Caki2 (cell line): ENCODE results near the gene AREG. TPM values are rescaled to one million over a fixed set of nuclear protein-coding genes. Genes with fewer than 3 reads are reported as not detected.

ENCODE experiments used
- DNase-seq: peaks from one replicate; pipeline ENCODE4 v3.0.0-alpha.2; 2015; ENCODE audit warnings: low read depth
- in situ Hi-C: cut with HindIII; loops from 2 replicates; pipeline ENCODE4 v1.10.0; 2016; ENCODE audit warnings: low sequenced_read_pairs, low pct_unique_long_range_greater_than_20kb, mixed read lengths
- total RNA-seq: library from RNA; depleted of rRNA; stranded (reverse); fragments of >200 nt; shearing (Covaris generic); gene quantifications from 2 replicates; pipeline ENCODE4 v1.2.3, GENCODE V29; 2014; ENCODE audit warnings: low replicate concordance

The AREG gene
- total RNA-seq, 1 experiment from 2014 or later = 30.6 TPM

GRCh38 chr4:74453829-74454742 lies 9.2 kb downstream of the AREG start:
- DNase-seq = no peak
- in situ Hi-C loops = no loop called here

GRCh38 chr4:74455361-74456055 lies 10.6 kb downstream of the AREG start:
- in situ Hi-C loops = no loop called here

GRCh38 chr4:74456056-74456744 lies 11.3 kb downstream of the AREG start:
- in situ Hi-C loops = no loop called here
- no peak for DNase-seq

More at GRCh38 chr4:74455361-74456055, 10.6 kb downstream of the AREG start:
- no peak for DNase-seq

GRCh38 chr4:74456849-74457395 lies 12.0 kb downstream of the AREG start:
- in situ Hi-C loops = no loop called here
- DNase-seq = no peak

- DNase-seq = no peak
- in situ Hi-C loops = no loop called here
These were observed 15.9 kb downstream of the AREG start for GRCh38 chr4:74460833-74461232.

- no peak for DNase-seq
- in situ Hi-C loops = no loop called here
These were observed 18.2 kb downstream of the AREG start for GRCh38 chr4:74463123-74463522.

GRCh38 chr4:74464291-74464690 lies 19.4 kb downstream of the AREG start:
- DNase-seq = no peak

GRCh38 chr4:74466242-74466641 lies 21.3 kb downstream of the AREG start:
- DNase-seq = no peak
- in situ Hi-C loops = no loop called here

More at GRCh38 chr4:74464291-74464690, 19.4 kb downstream of the AREG start:
- in situ Hi-C loops = no loop called here

GRCh38 chr4:74471264-74471663 lies 26.3 kb downstream of the AREG start:
- in situ Hi-C loops = no loop called here

GRCh38 chr4:74473155-74473811 lies 28.3 kb downstream of the AREG start:
- no peak for DNase-seq
- in situ Hi-C loops = no loop called here

More at GRCh38 chr4:74471264-74471663, 26.3 kb downstream of the AREG start:
- no peak for DNase-seq

- DNase-seq = no peak
- in situ Hi-C loops = no loop called here
These were observed 29.6 kb downstream of the AREG start for GRCh38 chr4:74474345-74475090.

- in situ Hi-C loops = no loop called here
- no peak for DNase-seq
These were observed 30.3 kb downstream of the AREG start for GRCh38 chr4:74475091-74475800.

- in situ Hi-C loops = no loop called here
- DNase-seq = no peak
These were observed 31.0 kb downstream of the AREG start for GRCh38 chr4:74475946-74476345.

GRCh38 chr4:74479009-74479408 lies 34.1 kb downstream of the AREG start:
- in situ Hi-C loops = no loop called here
- no peak for DNase-seq

- no peak for DNase-seq
- in situ Hi-C loops = no loop called here
These were observed 35.3 kb downstream of the AREG start for GRCh38 chr4:74480267-74480666.

- in situ Hi-C loops = no loop called here
- no peak for DNase-seq
These were observed 37.1 kb downstream of the AREG start for GRCh38 chr4:74481891-74482609.
